Stimulated activated CD4-positive, alpha-beta T cell treated with anti-CD3 and anti-CD28 coated beads, TNF-alpha, amount 100 ng/mL, for 24 hours (primary cell): ENCODE data around the gene KIFC3.
"Not testable (repeated sequence)": the region's sequence is repeated elsewhere in the genome, so short reads cannot be mapped to it uniquely, and the experiment has no call there.

ENCODE experiments used
- DNase-seq, 3 experiments: peaks; one replicate each; pipeline ENCODE4 v3.0.0-alpha.2; 2020; ENCODE audit warnings: low read depth in 3 of 3

KIFC3 gene

DNA sequence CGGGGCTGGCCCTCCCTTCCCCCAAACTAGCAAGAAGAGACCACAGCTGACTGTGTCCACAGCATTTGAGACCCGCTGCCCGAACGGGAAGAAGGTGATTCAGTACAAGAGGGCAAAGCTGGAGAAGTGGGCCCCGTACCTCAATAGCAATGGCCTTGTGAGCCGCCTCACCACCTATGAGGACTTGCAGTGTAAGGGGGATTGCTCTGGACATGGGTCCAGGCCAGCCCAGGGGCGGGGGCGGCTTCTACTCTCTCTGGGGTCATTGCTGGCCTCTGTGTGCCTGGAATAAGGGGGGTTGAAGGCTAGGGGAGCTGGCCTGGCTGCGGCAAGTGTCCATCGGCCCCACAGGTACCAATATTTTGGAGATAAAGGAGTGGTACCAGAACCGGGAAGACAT is 79.6 kb downstream of the KIFC3 start:
- no peak for DNase-seq

DNA sequence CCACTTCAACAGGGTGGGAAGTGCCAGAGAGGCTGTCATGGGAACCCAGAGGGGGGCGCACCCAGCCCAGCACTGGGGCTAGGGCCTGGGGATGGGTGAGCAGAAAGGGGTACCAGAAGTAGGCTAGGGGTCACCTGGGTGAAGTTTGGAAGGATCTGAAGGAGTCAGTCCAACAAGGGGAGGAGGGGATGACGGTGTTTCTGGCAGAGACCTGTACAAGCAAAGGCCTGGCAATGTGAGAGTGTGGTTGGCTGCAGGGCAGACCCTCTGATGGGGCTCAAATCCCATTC is 80.1 kb downstream of the KIFC3 start:
- no peak for DNase-seq

DNA sequence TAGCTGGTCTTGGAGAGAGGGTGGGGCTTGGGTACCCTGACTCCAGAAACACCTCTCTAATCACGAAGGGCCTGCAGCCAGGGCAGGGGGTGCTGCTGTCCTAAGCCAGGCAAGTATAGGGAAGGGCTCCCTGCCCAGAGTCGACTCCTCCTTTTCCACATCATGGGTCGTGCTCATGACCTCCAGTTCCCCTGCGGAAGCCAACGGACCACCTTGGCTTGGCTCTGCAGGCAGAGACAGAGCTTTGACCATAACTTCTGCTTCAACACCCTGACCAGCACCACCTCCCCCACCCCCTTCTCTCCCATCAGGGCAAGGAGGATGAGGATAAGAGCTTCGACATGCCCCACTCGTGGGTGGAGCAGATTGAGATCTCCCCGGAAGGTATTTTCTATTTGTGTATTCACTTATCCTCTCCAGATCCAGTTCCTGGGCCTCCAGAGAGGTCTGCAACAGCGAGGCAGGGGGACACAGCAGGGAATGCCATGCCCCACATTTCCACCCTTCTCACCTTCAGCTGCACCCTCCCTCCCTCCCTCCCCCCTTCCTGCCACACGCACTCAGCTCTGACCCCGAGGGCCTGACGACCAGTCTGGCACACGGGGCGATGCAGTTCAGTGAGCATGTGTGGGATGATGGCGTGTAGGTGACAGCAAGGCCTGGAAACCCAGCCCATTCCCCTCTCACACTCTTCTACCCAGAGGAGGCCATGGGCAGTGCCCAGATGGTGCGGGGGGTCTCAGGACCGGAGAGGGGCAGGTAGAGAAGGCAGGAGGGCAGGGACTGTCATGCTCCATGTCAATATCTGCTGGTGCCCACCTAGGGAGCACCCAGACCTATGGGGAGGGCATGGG is 80.7 kb downstream of the KIFC3 start:
- no peak for DNase-seq

DNA sequence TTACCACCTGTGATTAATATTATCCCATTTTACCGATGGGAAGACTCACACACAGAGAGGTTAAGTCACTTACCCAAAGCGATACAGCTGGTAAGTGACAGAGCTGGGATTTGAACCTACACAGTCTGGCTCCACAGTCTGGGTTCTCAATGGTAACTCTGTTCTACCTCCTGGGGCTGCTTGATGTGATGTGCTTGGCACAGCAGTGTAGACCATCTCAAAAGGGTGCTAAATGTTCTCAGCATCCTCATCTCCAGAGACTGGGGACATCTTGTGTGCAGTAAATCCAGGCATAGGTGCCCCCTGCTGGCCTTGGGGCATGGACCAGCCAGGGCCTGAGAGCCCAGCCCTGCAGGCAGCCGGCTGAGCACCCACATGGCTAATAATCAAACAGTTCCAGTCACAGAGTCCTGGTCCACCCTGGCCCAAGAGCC is 82.1 kb downstream of the KIFC3 start:
- DNase-seq, result peak in 1 of 3 experiments; percentile 41

DNA sequence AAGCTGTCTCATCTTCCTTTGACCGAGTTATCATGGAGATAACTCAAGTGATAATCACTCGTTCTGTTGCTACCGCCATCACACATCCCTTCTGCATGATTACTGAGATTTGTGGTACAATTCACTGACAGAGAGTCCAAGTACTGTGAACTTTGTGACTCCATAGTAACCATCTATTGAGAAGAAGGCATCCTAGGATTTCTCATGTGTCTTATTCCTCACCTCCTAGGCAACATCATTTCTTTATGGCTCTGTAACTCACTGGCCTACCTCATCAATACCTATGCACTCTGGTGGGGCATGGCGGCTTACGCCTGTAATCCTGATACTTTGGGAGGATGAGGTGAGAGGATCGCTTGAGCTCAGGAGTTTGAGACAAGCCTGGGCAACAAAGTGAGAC is 88.2 kb downstream of the KIFC3 start:
- no peak for DNase-seq

DNA sequence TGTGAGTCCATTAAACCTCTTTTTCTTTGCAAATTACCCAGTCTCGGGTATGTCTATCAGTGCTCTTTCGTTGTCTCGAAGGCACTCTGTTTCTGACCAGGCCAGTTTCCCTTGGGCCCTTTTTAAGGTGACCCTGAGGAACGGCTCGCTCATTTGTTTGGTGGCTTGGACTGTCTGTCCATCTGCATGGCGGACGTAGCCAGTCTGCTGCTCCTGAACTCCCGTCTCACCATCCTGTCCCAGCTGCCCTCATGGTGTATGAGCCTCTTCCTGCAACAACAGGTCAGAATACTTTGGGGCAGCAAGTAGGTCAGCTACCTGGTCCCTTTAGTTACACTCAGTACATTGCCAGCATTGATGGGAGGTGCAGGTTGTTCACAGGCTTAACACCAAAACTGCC is 88.7 kb downstream of the KIFC3 start:
- DNase-seq, result no peak

DNA sequence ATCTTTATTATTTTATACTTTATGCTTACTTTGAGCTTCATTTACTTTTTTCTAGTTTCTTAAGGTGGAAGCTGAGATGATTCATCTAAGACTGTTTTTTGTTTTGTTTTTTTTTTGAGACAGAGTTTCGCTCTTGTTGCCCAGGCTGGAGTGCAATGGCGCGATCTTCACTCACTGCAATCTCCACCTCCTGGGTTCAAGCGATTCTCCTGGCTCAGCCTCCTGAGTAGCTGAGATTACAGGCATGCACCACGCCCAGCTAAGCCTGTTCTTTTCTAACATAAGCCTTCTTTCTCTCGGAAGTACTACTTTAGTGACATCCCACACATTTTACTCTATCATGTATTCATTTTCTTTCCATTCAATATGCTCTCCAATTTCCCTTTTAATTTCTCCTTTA is 89.7 kb downstream of the KIFC3 start:
- DNase-seq, result not testable (repeated sequence)

DNA sequence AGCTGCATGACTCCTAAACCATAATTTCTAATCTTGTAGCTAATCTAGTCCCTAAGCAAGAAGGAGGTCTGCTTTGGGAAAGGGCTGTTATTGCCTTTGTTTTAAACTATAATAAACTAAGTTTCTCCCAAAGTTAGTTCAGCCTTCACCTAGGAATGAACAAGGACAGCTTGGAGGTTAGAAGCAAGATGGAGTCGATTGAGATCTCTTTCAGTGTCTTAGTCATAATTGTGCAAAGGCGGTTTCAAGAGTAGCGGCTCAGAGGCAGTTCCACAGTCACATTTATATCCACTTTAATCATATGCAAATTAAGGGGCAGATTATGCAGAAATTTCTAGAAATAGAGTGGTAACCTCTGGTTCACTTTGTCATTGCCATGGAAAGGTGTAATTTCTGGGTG is 90.3 kb downstream of the KIFC3 start:
- no peak for DNase-seq

DNA sequence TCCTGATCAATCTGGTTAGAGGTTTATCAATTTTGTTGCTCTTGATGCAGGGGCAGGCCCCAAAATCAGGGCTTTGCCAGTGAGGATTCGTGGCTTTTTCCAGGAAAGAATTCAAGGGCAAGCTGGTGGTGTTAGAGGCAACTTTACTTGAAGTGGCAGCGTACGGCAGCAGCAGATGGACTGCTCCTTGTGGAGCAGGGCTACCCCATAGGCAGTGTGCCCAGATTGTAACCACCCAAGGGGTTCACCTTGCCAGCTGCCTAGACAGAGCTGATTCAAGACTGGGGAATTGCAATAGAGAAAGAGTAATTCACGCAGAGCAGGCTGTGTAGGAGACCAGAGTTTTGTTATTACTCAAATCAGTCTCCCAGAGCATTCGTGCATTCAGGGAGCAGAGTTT is 90.9 kb downstream of the KIFC3 start:
- DNase-seq, result no peak

DNA sequence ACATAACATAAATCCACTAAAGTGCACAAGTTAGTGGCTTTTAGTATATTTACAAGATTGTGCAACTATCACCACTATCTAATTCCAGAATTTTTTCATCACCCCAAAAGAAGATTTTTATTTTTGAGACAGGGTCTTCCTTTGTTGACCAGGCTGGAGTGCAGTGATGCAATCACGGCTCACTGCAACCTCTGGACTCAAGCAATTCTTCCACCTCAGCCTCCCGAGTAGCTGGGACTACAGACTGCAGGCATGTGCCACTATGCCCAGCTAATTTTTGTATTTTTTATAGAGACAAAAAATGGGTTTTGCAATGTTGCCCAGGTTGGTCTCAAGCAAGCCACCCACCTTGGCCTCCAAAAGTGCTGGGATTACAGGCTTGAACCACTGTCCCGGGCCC is 92.6 kb downstream of the KIFC3 start:
- no peak for DNase-seq
